Left colon (tissue), 2 donors: ENCODE data around the gene TRIM56. TPM values are rescaled to one million over a fixed set of nuclear protein-coding genes. Genes with fewer than 3 reads are reported as not detected.
"Not testable (repeated sequence)": the region's sequence is repeated elsewhere in the genome, so short reads cannot be mapped to it uniquely, and the experiment has no call there.

Source experiments
- ATAC-seq: fragments of 200-7000 bp; cut with Tn5 transposase; one replicate; pipeline ENCODE4 v1.9.1; 2020; ENCODE audit warnings: mild to moderate bottlenecking, moderate library complexity
- DNase-seq, 2 donors: peaks; one replicate each; pipeline ENCODE4 v3.0.0-alpha.2; 2020
- intact Hi-C, 2 donors: fragments of 100-400 bp; cut with DNase I in 1 of 2; cut with micrococcal nuclease in 1 of 2; formaldehyde crosslinking; loops; one replicate each; pipeline versions ENCODE4 v1.11.2 to v1.14.0; 2022; cut with DNase I, micrococcal nuclease
- long read RNA-seq: library from polyadenylated mRNA; unstranded; transcript quantifications from one replicate; pipeline ENCODE4 v2.0.0, GENCODE V29; 2021
- total RNA-seq, 2 donors: library from RNA; stranded (reverse); fragmentation: NEBNext Ultra II Directional; extraction: Animal tissue kit (Norgen Biotek cat#: 25700); gene quantifications; one replicate each; pipeline ENCODE4 v1.2.1, GENCODE V29; 2021
- donor health status: DM: no; HTN: no; CAD: no.
- donor health status: DM: yes; HTN: yes; CAD: no.

Gene TRIM56
- 10 to 100 TPM; 36.2 to 43.3 TPM for total RNA-seq
- long read RNA-seq, full-length matches to known transcripts = 11 of 92 reads
- long read RNA-seq, partial matches to known transcripts = 45 of 92 reads
- long read RNA-seq, other reads (novel, unspliced or antisense) = 36 of 92 reads

- intact Hi-C loops = no loop called here
- ATAC-seq = peak; percentile 92
- peak; percentile 91 to 94 for DNase-seq
Observed at GRCh38 chr7:101085162-101085964, at the start of gene TRIM56. Gene TRIM56, plus strand, starts transcription at chr7:101085481. Its CDS starts 1,832 bp downstream, at chr7:101087313.

GRCh38 chr7:101035941-101036340 lies 49.3 kb upstream of the TRIM56 start:
- DNase-seq = no peak
- intact Hi-C loops = no loop called here
- no peak for ATAC-seq

DNA sequence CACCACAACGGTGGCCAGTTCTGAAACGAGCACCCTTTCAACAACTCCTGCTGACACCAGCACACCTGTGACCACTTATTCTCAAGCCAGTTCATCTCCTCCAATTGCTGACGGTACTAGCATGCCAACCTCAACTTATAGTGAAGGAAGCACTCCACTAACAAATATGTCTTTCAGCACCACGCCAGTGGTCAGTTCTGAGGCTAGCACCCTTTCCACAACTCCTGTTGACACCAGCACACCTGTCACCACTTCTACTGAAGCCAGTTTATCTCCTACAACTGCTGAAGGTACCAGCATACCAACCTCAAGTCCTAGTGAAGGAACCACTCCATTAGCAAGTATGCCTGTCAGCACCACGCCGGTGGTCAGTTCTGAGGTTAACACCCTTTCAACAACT lies 44.0 kb upstream of the TRIM56 start:
- DNase-seq, intact Hi-C loops, ATAC-seq: not testable (repeated sequence)

GRCh38 chr7:101058355-101058754 lies 26.9 kb upstream of the TRIM56 start:
- intact Hi-C loops = loop anchor here in 1 of 2 donors (5.0 kb wide), 1 partner anchor 156 kb away; no protein-coding TSS in a partner anchor
- ATAC-seq = peak; percentile 45
- DNase-seq = peak in 1 of 2 donors; percentile 67

- intact Hi-C loops = loop anchor here in 1 of 2 donors (5.0 kb wide), 1 partner anchor 157 kb away; no protein-coding TSS in a partner anchor
- DNase-seq (no peak), ATAC-seq (peak; percentile 5)
Observed at GRCh38 chr7:101059620-101059942, 25.7 kb upstream of the TRIM56 start.

GRCh38 chr7:101060992-101061391 lies 24.3 kb upstream of the TRIM56 start:
- DNase-seq = no peak
- intact Hi-C loops = loop anchor here in 1 of 2 donors (10.0 kb wide), 1 partner anchor 166 kb away; the partner anchor contains the start of gene ACHE
- no peak for ATAC-seq

GRCh38 chr7:101064176-101064550 lies 21.1 kb upstream of the TRIM56 start:
- intact Hi-C loops = loop anchor here in 1 of 2 donors (10.0 kb wide), 1 partner anchor 169 kb away; the partner anchor contains the start of gene ACHE
- not testable (repeated sequence) for DNase-seq, ATAC-seq

GRCh38 chr7:101065162-101065561 lies 20.1 kb upstream of the TRIM56 start:
- DNase-seq, ATAC-seq: not testable (repeated sequence)
- intact Hi-C loops = loop anchor here in 1 of 2 donors (10.0 kb wide), 1 partner anchor 170 kb away; the partner anchor contains the start of gene ACHE

GRCh38 chr7:101066141-101066832 lies 19.0 kb upstream of the TRIM56 start:
- DNase-seq (no peak), ATAC-seq (no peak)
- intact Hi-C loops = loop anchor here in 1 of 2 donors (10.0 kb wide), 1 partner anchor 171 kb away; the partner anchor contains the start of gene ACHE

DNA sequence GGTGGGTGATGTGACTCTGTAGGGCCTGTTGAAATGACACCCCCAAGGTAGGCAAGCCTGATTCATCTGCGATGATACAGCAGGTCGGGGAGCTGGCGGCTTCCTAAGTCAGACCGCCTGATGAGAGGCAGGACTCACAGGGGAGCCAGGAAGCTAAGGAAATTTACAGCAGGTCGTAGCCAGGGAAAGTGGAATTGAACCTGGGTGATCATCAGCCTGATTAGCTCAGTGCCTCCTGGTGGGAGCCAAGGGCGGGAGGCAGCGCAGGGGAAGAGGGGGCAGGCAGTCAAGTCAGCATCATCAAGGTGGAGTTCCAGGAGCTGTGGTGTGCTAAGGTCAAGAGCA lies 18.5 kb upstream of the TRIM56 start:
- DNase-seq (no peak), ATAC-seq (no peak)
- intact Hi-C loops = loop anchor here in 1 of 2 donors (10.0 kb wide), 1 partner anchor 172 kb away; the partner anchor contains the start of gene ACHE

GRCh38 chr7:101068401-101068800 lies 16.9 kb upstream of the TRIM56 start:
- ATAC-seq (no peak), DNase-seq (no peak)
- intact Hi-C loops = loop anchor here in 1 of 2 donors (10.0 kb wide), 1 partner anchor 174 kb away; the partner anchor contains the start of gene ACHE

DNA sequence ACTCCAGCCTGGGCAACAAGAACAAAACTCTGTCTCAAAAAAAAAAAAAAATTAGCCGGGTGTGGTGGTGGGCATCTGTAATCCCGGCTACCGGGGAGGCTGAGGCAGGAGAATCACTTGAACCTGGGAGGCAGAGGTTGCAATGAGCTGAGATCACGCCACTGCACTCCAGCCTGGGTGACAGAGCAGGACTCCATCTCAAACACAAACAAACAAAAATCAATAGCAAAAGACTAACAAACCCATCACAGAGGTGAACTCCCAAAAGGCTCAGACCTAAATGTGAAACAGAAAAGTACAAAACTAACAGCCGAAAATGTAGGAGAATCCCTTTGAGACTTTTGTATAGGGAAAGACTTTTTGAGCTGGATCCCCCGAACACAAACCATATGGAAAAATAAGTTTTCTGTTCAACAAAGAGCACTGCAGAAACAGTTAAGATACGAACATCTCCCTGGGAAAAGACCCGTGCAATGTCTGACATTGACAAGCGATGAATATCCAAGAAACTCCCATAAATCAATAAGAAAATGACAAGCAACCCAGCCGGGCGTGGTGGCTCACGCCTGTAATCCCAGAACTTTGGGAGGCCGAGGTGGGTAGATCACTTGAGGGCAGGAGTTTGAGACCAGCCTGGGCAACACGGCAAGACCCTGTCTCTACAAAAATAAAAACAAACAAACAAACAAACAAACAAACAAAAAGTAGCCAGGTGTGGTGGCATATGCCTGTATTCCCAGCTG lies 13.7 kb upstream of the TRIM56 start:
- not testable (repeated sequence) for ATAC-seq, DNase-seq

DNA sequence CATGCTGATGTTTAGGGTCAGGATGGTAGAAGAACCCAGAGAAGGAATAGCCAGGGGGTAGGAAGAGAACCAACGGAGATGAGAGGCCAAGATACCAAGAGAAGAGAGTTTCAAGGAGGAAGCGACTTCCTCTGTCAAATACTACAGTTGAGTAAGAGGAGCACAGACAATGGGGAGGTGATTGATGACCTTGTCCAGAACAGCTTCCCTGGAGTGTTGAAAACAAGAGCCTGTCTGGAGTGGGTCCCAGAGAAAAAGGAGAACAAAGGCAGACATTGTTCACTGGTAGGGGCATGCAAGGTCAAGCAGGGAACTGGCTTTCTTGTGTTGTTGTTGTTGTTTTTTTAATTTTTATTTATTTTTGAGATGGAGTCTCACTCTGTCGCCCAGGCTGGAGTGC lies 9.6 kb upstream of the TRIM56 start:
- intact Hi-C loops = no loop called here
- ATAC-seq (no peak), DNase-seq (no peak)

More for the DNA sequence above, 13.7 kb upstream of the TRIM56 start:
- intact Hi-C loops = not testable (repeated sequence)

- ATAC-seq, intact Hi-C loops, DNase-seq: not testable (repeated sequence)
Observed at GRCh38 chr7:101076183-101076582, 9.1 kb upstream of the TRIM56 start.

- ATAC-seq = peak; percentile 98
- DNase-seq = peak; percentile 77 to 92
- intact Hi-C loops = no loop called here
Observed at GRCh38 chr7:101077303-101078086, 7.8 kb upstream of the TRIM56 start.

DNA sequence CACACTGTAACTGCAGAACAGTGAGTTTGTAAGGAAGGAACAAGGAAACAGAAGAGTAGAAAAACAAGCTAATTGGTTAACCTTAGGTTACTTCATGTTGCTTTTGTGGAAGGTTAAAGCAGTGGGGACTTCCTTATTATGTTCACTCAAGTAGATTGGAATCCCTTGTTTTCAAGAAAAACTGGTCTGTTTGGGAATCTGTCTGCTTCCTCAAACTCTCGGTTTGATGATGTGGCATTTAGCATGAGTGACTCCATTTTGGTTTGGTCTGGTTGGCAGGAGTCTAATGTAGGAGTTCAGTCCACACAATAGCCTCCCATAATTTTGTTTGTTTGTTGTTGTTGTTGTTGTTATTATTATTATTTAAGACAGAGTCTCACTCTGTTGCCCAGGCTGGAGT lies 3.8 kb upstream of the TRIM56 start:
- ATAC-seq (no peak), DNase-seq (no peak)
- intact Hi-C loops = no loop called here

- no peak for ATAC-seq
- DNase-seq = no peak
- intact Hi-C loops = no loop called here
Observed at GRCh38 chr7:101084865-101085161, 468 bp upstream of the TRIM56 start.
